ENCODE measurements around the gene ENPEP.
"Not testable (repeated sequence)": the region's sequence is repeated elsewhere in the genome, so short reads cannot be mapped to it uniquely, and the experiment has no call there.

The ENPEP gene

DNA sequence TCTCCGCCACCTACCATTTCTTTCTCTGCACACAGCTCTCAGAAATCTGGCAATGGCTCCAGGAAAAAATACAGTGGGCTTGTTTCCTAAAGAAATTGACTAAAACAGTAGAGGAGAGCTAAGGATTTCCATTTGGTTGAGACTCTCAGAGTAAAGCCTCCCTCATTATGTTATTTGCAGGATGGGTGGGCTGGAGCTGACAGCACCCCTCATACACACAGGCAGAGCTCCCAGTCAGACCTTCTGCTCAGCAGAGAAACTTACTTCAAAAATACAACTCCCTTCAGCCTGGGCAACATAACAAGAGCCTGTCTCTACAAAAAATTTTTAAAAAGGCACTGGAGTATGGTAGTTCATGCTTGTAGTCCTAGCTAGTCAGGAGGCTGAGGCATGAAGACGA, 44.9 kb downstream of the ENPEP start:
- no peak for DNase-seq (ENCODE audit: low spot score)

DNA sequence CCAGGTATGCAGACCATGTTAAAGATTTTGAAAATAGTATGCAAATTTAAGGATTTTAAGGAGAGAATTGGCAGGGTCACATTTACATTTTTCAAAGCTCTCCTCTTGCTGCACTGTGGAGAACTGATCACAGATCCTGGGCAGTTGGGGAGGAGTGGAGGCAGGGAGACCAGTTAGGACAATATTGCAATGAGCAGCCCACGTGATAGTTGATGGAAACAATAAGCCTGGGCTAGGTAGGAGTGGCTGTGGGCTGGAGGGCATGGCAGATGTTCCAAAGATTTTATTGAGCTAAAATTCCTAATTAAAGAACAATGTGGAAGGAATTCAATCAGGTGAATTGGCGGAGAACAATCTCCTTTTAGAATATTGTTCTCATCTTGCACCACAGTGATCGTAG, 50.6 kb downstream of the ENPEP start:
- DNase-seq (ENCODE audit: low spot score), result no peak

DNA sequence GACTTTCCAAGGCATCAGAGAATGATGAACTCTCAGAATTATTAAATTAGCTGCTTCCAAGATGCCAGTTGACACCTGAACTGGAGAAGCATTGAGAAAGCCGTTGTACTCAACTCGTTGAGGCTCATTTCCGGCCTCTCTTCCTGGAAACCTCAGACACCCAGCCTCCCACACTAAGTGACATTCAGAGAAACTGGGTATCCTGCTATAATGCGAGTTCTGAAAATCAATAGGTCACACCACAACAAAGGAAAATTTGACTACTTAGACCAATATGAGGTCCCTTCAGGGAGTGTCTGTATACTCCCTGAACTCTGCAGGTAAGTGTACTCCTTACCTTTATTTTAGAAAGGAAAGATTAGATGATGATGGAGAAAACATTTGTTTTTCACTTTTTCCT, 51.2 kb downstream of the ENPEP start:
- DNase-seq (ENCODE audit: low spot score), result no peak

DNA sequence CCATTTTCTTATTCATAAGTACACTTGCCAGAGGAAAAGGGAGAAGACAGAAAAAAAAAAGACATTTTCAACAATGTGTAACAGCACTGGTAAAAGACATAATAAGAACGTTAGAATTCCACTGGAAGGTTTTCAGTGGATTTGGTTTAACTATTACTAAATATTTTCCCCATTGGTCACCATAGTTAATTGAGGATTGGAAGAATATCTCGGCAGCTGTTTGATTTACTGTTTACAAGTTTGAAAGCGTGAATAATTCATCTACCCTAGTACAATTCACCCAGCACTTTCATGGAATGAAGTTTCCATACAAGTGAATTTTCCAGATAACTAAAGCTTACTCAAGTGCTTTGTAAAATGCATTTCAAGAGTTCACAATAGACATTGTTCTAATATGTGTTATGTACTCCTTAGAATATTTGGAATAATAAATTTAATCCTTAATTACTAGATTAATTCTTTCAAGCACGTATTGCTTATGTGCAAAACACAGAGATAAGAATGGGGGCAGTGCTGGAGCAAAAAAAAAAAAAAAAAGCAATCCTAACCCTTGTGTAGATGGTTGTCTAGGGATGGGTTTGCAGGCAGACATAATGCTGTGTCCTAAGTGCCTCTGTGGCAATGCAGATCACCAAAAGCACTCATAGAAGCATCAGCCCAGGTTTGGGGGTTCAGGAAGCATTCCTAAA, 57.1 kb downstream of the ENPEP start:
- DNase-seq (ENCODE audit: low spot score), result no peak

DNA sequence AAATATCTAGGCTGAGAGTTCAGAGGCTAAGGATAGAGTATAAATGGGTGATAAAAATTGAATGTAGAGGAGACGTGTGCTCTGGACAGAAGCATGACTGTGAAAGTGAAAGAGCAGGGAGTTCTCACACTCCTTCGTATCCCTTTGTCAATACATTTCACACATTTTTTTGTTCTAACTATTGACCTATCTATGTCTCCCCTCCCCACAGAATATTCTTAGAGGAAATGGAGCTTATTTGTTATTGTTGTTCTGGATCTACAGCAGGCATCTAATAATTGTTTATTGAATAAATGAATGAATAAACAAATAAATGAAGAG, 57.6 kb downstream of the ENPEP start:
- no peak for DNase-seq (ENCODE audit: low spot score)

DNA sequence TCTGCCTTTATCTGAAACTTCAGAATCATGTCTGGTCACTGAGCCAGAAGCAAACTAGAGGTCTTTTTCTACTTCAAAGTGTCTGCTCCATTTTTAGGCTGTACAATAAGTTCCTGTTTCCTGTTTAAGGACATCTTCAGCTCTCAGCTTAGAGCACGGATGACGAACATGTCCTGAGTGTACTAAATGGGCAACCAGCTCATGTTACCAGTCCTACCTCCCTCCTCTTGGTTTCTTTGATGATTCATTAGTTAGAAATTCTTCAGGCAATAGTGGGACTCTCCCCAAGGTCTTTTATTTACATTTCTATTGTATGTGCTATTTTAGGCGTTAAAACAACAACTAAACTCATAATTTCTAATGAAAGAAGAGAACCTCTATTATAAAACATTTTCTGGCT, 58.0 kb downstream of the ENPEP start:
- DNase-seq (ENCODE audit: low spot score), result no peak

DNA sequence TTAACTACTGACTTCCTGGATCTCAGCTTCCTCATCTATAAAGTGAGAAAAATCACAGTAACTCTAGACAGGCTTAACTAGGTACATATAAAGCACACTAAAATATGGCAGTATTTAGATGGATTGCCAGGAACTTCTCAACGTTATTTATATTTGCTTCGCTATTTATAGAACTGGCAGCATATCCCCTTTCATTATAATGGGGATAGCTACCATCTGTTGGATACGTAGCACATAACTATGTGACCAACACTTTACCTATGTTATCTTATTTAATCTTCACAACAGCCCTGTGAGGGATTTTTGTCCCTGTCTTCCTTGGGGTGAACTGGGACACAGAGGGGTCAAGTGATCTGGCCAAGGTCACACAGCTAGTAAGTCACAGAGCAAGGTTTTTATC, 64.6 kb downstream of the ENPEP start:
- DNase-seq (ENCODE audit: low spot score), result no peak

DNA sequence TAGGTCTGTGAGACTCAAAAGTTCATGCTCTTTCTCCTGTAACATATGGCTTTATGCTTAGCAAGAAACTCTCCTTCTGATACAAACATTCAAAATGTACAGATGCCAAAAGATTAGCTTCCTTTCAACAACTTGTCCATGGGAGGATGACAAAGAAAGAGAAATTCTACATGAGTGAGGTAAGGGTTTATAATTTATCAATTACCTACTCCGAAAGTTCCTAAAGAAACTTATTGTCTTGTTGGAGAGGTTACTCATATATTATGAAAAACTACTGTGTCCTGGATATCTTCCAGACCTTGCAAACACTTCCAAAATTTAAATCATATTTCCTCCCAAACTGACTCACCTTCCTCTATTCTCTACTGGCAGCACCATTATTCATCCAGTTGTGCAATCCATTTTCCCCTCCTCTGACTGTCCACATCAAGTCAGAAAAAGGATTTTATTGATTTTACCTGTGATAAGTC, 65.1 kb downstream of the ENPEP start:
- no peak for DNase-seq (ENCODE audit: low spot score)

DNA sequence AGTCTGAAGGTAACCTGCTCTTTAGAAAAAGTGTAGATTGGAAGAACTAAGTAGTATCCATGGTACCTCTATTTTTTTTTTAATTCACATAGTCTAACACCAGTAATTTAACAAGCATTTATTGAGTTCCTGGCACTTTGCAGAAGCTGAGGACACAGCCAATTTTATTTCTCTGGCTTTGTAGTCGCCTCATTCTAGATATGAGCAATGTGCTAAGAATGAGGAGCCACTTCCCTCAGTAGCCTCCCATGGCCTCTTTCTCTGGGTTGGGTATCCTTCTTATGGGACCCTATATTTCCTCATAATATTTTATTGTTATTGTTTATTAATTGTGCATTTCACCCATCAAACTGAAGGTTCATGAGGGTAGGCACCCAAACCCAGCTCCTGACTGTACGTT, 67.6 kb downstream of the ENPEP start:
- no peak for DNase-seq (ENCODE audit: low spot score)

DNA sequence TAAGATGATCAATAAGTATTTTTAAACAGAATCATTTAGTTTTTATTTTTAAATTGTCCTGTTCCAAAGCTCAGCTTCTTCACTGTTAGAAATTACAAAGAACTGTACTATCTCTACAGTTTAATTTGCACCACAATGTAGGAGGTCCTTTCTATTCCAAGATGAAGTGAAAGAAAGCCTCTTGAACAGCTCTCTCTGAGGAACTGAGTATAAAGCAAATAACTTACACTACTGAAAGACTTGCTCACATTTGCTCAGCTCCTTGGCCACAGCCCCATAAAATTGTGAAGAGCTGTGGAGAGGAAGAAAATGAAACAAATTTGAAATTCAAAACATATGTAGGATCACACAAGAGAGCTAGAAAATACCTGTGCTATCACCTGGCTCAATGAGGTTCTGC, 68.6 kb downstream of the ENPEP start:
- DNase-seq (ENCODE audit: low spot score), result no peak

DNA sequence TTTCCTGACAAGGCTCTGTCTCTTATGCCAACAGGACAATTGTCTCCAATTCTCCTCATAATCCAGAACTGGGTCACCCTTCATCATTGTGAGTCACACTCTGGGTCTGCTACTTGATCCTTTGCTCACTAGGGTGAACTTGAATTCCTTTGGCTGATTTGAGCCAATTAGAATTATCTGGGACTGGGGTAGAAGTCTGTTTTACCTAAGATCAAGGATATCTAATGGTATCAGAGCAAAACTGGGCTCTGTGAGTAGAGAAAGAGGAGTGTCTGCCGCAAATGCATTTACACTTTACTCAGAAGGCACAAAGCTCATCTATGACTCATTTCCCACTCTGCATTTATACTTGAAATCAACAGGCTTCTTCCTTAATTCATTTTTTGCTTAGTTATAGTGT, 74.3 kb downstream of the ENPEP start:
- no peak for DNase-seq (ENCODE audit: low spot score)

DNA sequence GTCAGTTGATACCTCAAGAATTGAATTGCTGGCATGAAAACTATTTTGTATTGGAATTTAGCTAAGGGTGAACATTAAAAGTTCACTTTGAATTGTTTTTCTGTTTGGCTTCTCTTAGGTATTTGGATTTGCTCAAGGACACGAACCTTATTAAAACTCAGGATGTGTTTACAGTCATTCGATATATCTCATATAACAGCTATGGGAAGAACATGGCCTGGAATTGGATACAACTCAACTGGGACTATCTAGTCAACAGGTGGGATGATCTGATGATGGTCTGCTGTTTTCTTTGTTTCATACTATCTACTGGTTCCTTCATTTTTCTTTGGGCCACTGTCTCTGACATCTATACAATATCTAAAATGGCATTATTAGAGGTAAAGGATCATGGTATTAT, 77.2 kb downstream of the ENPEP start:
- no peak for DNase-seq (ENCODE audit: low spot score)

DNA sequence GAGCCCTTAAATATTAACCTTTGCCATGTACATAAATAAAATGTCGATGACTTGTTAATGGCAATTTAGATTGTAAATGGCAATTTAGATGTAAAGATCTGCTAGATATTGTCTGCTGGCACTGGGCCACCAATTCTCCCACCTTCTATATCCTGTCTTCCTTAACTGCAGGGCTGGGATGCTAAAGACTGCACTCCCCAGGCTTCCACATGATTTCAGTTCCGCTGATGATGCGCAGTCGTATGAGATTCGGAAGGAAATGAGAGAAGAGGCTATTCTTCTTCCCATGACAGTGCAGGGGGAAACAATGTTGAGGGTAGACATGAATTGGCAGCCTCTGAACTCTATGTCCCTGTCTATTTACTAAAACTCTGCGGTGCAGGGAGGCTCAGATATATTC, 91.3 kb downstream of the ENPEP start:
- no peak for DNase-seq (ENCODE audit: low spot score)

DNA sequence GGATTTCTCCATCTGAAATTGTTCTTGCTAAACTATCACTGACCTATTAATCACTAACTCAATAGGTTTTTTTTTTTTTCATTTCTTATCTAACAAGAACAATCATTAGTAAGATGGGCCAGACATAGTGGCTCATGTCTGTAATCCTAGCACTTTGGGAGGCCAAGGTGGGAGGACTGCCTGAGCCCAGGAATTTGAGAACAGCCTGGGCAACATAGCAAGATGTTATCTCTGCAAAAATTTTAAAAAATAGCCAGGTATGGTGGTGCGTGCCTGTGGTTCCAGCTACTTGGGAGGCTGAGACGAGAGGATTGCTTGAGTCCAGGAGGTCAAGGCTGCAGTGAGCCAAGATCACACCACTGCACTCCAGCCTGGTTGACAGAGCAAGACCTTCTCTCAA, 100.7 kb downstream of the ENPEP start:
- DNase-seq (ENCODE audit: low spot score), result not testable (repeated sequence)

DNA sequence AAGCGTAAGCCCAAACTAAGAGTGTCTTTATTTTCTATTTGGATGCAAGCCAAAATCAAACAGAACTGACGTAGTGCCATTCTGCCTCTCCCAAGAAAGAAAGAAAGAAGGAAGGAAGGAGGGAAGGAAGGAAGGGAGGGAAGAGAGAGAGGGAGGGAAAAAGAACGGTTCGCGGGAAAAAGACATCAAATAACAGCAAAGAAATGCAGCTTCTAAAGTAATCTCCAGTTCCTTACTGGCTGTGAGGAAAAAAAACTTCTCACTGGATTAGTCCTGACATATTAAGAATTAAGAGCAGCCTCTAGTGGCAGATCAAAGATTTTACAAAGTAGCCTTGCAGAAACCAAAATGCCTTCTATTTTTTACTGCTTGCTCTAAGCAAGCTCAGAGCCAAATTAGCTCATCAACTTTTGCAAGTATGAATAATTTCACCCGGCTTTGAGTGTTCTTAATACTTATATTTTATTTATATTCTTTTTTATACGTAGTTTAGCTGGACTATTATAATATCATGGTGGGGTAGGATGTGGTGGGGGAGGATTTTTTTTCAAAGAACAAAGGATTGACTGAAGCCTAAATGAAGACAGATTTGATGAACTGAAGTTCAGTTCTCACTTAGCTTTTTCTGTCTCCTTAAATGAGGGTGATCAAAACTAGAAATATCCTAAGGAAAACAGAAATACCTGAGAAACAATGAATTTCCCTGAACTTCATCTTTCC, 110.3 kb downstream of the ENPEP start:
- peak; percentile 9 for DNase-seq (ENCODE audit: low spot score)

DNA sequence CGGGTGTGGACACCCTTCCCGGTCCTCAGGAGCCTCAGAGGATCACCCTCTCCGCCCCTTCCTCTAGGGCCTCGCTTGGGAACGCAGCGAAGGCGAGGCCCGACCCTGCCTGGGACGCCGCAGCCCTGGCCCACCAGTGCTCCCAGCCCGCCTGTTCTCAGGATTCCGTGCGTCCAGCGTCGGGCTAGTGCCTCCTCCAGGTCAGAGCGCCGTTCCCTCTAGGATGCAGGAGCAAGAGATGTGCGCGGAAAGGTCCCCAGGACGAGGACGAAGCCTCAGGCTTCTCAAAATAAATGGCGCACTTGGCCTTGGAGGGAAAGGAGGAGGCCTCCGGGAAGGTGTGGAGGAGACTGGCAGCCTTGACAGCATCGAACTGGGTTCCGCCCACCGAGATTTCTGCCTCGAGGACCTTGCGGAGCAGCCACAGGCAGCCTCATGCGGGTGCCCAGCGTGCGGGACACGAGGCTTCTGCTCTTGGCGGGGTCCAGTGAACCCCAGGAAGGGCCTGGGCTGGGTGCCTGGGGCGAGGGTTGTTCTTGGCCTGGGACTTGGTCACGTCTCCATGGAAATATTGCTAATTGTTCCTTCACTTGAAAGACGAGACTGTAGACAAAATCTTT, 111.8 kb downstream of the ENPEP start:
- DNase-seq (ENCODE audit: low spot score), result no peak

DNA sequence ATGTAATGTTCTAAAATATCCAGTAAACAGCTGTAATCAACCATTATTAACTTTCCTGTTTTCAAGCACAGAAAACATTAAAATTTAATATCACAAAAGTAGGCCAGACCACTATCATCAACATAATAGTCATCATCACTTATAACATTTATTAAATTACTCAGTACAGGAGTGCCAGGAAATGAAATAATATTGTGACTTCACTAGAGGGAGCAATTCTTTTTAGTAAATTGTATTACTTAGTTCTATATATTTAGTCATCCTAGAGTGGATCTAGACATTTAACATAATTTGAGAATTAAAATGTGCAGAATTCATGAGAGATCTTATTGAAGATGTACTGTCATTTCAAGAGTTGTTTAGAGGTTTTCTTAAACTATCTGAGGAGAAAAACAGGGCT, 113.3 kb downstream of the ENPEP start:
- DNase-seq (ENCODE audit: low spot score), result no peak

DNA sequence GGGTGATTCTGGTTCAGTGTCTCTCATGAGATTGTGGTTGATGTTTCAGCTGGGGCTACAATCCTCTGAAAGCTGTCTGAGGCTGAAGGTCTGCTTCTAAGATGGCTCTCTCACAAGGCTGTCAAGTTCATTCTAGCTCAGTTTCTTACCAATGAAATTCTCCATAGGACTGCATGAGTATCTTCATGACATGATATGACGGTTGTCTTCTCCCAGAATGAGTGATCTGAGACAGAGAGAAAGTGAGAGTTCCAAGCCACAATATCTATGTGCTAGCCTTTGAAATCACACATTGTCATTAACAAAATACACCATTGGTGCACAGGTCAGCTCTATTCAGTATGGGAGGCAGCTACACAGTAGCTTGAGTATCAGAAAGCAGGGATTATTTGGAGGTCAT, 119.6 kb downstream of the ENPEP start:
- no peak for DNase-seq (ENCODE audit: low spot score)

DNA sequence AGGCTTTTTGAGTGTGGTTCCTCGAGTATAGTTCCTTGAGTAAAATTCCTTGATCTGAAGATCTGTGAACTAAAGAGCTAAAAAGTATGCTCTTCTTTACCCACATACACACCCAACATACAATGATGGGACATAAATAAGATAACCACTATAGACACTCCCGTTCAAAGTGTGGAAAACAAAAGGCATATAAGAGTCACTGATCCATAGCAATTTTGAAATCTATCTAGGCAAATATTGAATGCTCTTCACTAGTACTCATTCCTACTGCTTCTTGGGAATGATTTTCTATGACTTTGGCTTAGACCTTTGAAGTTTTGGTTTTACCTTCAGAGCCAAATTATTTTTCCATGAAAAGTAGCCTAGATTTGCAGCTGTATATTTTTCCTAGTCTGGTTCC, 120.5 kb downstream of the ENPEP start:
- no peak for DNase-seq (ENCODE audit: low spot score)

DNA sequence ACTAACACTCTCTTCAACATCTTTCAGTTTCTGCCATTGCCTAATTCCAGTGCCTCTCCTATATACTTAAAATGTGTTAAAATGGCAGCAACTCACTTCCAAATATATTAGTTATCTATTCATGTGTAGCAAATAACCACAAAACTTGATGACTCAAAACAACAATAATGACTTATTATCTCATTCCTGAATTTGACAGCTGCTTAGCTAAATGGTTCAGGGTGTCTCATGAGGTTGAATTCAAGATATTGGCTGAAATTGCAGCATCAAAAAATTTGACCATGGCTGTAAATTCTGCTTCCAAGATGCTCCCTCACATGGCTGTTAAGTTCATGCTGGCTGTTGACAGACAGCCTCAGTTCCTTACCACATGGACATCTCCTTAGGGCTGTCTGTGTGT, 121.6 kb downstream of the ENPEP start:
- no peak for DNase-seq (ENCODE audit: low spot score)

DNA sequence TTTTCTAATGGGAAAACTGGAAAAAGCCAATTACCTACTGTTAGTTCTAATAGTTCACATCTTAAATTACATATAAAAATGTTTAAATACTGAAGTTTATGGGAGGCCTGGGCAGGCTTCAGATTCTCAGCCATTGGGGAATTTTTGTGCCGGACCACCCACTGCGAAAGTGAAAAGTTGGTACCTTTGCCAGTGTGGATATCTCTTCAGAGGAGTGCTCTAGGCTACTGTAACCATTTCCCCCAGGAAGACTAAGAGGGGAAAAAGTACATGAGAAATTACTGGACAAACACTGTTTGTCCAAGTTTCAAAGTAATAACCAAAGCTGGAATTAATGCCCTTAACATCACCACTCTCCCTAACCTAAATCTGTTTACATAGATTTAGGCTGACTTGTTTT, 126.1 kb downstream of the ENPEP start:
- no peak for DNase-seq (ENCODE audit: low spot score)

DNA sequence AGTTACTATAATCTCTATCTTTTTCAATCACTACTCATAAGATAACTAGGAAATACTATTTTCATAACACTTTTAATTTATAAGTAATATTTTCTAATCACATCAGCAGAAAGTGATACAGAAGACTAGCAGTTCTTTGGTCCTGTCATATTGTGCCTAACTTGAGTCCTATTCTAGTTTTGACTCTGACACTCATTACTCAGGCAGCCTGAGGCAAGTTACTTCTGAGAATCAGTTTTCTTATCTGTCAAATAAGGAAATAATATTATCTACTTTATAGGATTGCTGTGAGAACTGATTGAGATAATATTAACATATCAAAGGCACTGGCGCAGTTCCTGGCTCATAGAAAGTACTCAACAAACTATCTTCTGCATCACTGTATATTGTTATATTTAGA, 129.1 kb downstream of the ENPEP start:
- DNase-seq (ENCODE audit: low spot score), result no peak

DNA sequence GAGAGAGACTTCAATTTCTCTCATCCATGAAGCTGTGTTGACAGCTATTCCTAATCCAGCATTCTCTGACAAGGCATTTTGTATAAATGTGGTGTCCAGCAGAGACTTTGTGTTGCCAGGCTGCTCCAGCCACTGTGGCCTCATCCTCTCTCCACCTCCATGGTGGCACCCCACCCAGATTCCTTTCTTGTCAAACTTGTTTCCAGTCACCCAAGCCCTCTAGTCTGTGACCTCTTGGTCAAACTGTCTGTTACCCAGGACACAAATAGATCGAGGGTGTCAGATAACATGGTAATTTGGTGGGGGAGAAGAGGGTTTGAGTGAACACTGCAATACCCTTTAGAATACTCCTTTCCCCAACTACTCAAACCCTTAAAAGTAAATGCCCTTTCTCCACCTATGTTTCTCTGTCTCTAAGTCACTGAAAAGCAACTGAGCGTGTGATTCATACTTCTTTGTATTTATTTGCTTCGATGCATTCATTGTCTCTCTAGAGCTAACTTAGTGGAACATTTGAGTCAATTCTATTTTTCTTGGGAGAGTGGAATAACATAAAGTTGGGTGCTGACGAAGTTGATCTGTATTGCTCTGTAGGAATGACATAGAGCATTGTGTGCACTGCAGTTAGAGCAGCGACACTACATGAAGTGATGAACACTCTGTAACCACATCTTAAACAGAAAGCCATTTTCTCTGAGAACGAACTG, 133.2 kb downstream of the ENPEP start:
- DNase-seq (ENCODE audit: low spot score), result no peak
